ENCODE measurements around the gene FLAD1.
A peak's percentile ranks its signal among the peaks of the same experiment; 100 is the strongest.

FLAD1 gene

GRCh38 chr1:155003227-155003765 is 20.2 kb downstream of the FLAD1 start:
- Mint-ChIP-seq H3K4me3 (peak overlapping the region; percentile 96 to 97), H3K27ac (peak overlapping the region; percentile 88 to 93), H3K9me3 (no peaks in the 10 kb centered on the region), H3K36me3 (ENCODE audit: insufficient read depth) (peaks cover 18% of the 10 kb centered on the region), H3K27me3 (no peaks in the 10 kb centered on the region), H3K4me1 (ENCODE audit: low read depth in 2 of 2) (peaks cover 36 to 49% of the 10 kb centered on the region in 2 donors)
- no peak for ATAC-seq (replicated peaks)
- DNase-seq = no peak

GRCh38 chr1:155003766-155004351 is 20.7 kb downstream of the FLAD1 start:
- H3K27me3 Mint-ChIP-seq = no peaks in the 10 kb centered on the region
- H3K4me1 Mint-ChIP-seq (ENCODE audit: low read depth in 2 of 2) = peaks cover 35 to 50% of the 10 kb centered on the region in 2 donors
- H3K27ac Mint-ChIP-seq = peak overlapping the region; percentile 88 to 93
- H3K36me3 Mint-ChIP-seq (ENCODE audit: insufficient read depth) = peaks cover 14% of the 10 kb centered on the region
- DNase-seq (no peak), ATAC-seq (replicated peaks) (no peak)
- peak overlapping the region; percentile 96 to 97 for H3K4me3 Mint-ChIP-seq
- H3K9me3 Mint-ChIP-seq = no peaks in the 10 kb centered on the region

- Mint-ChIP-seq H3K4me3 (peak overlapping the region; percentile 96 to 97), H3K4me1 (ENCODE audit: low read depth in 2 of 2) (peaks cover 31 to 49% of the 10 kb centered on the region in 2 donors), H3K27ac (peak overlapping the region; percentile 88 to 90), H3K9me3 (no peaks in the 10 kb centered on the region), H3K36me3 (ENCODE audit: insufficient read depth) (peaks cover 9% of the 10 kb centered on the region), H3K27me3 (no peaks in the 10 kb centered on the region)
- ATAC-seq (replicated peaks) = no peak
- DNase-seq = no peak
Measured at GRCh38 chr1:155004352-155005075, 21.4 kb downstream of the FLAD1 start.

- H3K27ac Mint-ChIP-seq = peak overlapping the region; percentile 88 to 91
- H3K36me3 Mint-ChIP-seq (ENCODE audit: insufficient read depth) = peaks cover 9% of the 10 kb centered on the region
- no peaks in the 10 kb centered on the region for H3K9me3 Mint-ChIP-seq
- no peak for DNase-seq
- no peak for ATAC-seq (replicated peaks)
- H3K27me3 Mint-ChIP-seq = no peaks in the 10 kb centered on the region
- H3K4me3 Mint-ChIP-seq = peak overlapping the region; percentile 96 to 97
- peaks cover 32 to 52% of the 10 kb centered on the region in 2 donors for H3K4me1 Mint-ChIP-seq (ENCODE audit: low read depth in 2 of 2)
Measured at GRCh38 chr1:155005076-155006011, 22.2 kb downstream of the FLAD1 start.

GRCh38 chr1:155006601-155007101 is 23.5 kb downstream of the FLAD1 start:
- H3K9me3 Mint-ChIP-seq = no peaks in the 10 kb centered on the region

GRCh38 chr1:155007251-155007828 is 24.2 kb downstream of the FLAD1 start:
- ATAC-seq (replicated peaks) (no peak), DNase-seq (no peak)
- Mint-ChIP-seq H3K27ac (no peak overlapping the region), H3K27me3 (no peaks in the 10 kb centered on the region), H3K4me3 (no peak overlapping the region), H3K9me3 (no peaks in the 10 kb centered on the region), H3K36me3 (ENCODE audit: insufficient read depth) (peaks cover under 1% of the 10 kb centered on the region), H3K4me1 (ENCODE audit: low read depth in 2 of 2) (peaks cover 35 to 62% of the 10 kb centered on the region in 2 donors)

More at GRCh38 chr1:155006601-155007101, 23.5 kb downstream of the FLAD1 start:
- peak; percentile 16 for ATAC-seq (replicated peaks)
- H3K27ac Mint-ChIP-seq = peak overlapping the region; percentile 88 to 91
- peaks cover 4% of the 10 kb centered on the region for H3K36me3 Mint-ChIP-seq (ENCODE audit: insufficient read depth)
- H3K27me3 Mint-ChIP-seq = no peaks in the 10 kb centered on the region
- H3K4me1 Mint-ChIP-seq (ENCODE audit: low read depth in 2 of 2) = peaks cover 33 to 57% of the 10 kb centered on the region in 2 donors
- H3K4me3 Mint-ChIP-seq = peak overlapping the region; percentile 44 to 47
- DNase-seq = peak in 1 of 3 experiments; percentile 38

GRCh38 chr1:155008015-155008941 is 25.1 kb downstream of the FLAD1 start:
- Mint-ChIP-seq H3K27me3 (no peaks in the 10 kb centered on the region), H3K9me3 (no peaks in the 10 kb centered on the region), H3K27ac (peak overlapping the region; percentile 74 to 76), H3K4me1 (ENCODE audit: low read depth in 2 of 2) (peaks cover 44 to 69% of the 10 kb centered on the region in 2 donors), H3K4me3 (peak overlapping the region in 1 of 2 donors; percentile 61), H3K36me3 (ENCODE audit: insufficient read depth) (no peaks in the 10 kb centered on the region)
- ATAC-seq (replicated peaks) (no peak), DNase-seq (no peak)

- H3K27me3 Mint-ChIP-seq = no peaks in the 10 kb centered on the region
- peak overlapping the region; percentile 61 to 67 for H3K4me3 Mint-ChIP-seq
- peaks cover 42 to 69% of the 10 kb centered on the region in 2 donors for H3K4me1 Mint-ChIP-seq (ENCODE audit: low read depth in 2 of 2)
- no peaks in the 10 kb centered on the region for H3K36me3 Mint-ChIP-seq (ENCODE audit: insufficient read depth)
- ATAC-seq (replicated peaks) (no peak), DNase-seq (no peak)
- H3K9me3 Mint-ChIP-seq = no peaks in the 10 kb centered on the region
- peak overlapping the region; percentile 74 to 92 for H3K27ac Mint-ChIP-seq
Measured at GRCh38 chr1:155009221-155009711, 26.1 kb downstream of the FLAD1 start.

- Mint-ChIP-seq H3K9me3 (no peaks in the 10 kb centered on the region), H3K4me3 (peak overlapping the region; percentile 61 to 67), H3K36me3 (ENCODE audit: insufficient read depth) (no peaks in the 10 kb centered on the region), H3K4me1 (ENCODE audit: low read depth in 2 of 2) (peaks cover 38 to 64% of the 10 kb centered on the region in 2 donors), H3K27me3 (no peaks in the 10 kb centered on the region), H3K27ac (peak overlapping the region; percentile 74 to 92)
- DNase-seq = no peak
- no peak for ATAC-seq (replicated peaks)
Measured at GRCh38 chr1:155009742-155010141, 26.6 kb downstream of the FLAD1 start.

- peak overlapping the region; percentile 61 to 67 for H3K4me3 Mint-ChIP-seq
- peaks cover 38 to 61% of the 10 kb centered on the region in 2 donors for H3K4me1 Mint-ChIP-seq (ENCODE audit: low read depth in 2 of 2)
- DNase-seq (no peak), ATAC-seq (replicated peaks) (no peak)
- H3K36me3 Mint-ChIP-seq (ENCODE audit: insufficient read depth) = no peaks in the 10 kb centered on the region
- peak overlapping the region; percentile 74 to 92 for H3K27ac Mint-ChIP-seq
- no peaks in the 10 kb centered on the region for H3K27me3 Mint-ChIP-seq
- H3K9me3 Mint-ChIP-seq = no peaks in the 10 kb centered on the region
Measured at GRCh38 chr1:155010211-155010918, 27.2 kb downstream of the FLAD1 start.

- Mint-ChIP-seq H3K4me3 (peak overlapping the region; percentile 46 to 48), H3K36me3 (ENCODE audit: insufficient read depth) (no peaks in the 10 kb centered on the region)
Measured at GRCh38 chr1:155011004-155011416, 27.9 kb downstream of the FLAD1 start.

More at GRCh38 chr1:155011004-155011416, 27.9 kb downstream of the FLAD1 start:
- Mint-ChIP-seq H3K9me3 (no peaks in the 10 kb centered on the region), H3K27me3 (no peaks in the 10 kb centered on the region), H3K4me1 (ENCODE audit: low read depth in 2 of 2) (peaks cover 42 to 61% of the 10 kb centered on the region in 2 donors), H3K27ac (peak overlapping the region in 1 of 2 donors; percentile 74)
- no peak for DNase-seq
- no peak for ATAC-seq (replicated peaks)
